GM12878 (cell line): Measurements from ENCODE around the gene PAX5. TPM values are rescaled to one million over a fixed set of nuclear protein-coding genes. Genes with fewer than 3 reads are reported as not detected.

ENCODE experiments used
- ATAC-seq: fragments of 200-7000 bp; cut with Tn5 transposase; 3 replicates; pipeline ENCODE4 v1.9.1; 2020; ENCODE audit warnings: mild to moderate bottlenecking, moderate library complexity
- BruUV-seq: library from RNA; stranded (reverse); fragments of 400-500 nt; replicated peaks from 2 replicates; lab custom pipeline; 2021; lab: Mats Ljungman, UMichigan
- CTCF ChIA-PET: fragments of 300-600 bp; sonication (Branson Sonifier 250); formaldehyde crosslinking; extraction: SDS; loops from one replicate; lab custom pipeline; 2021; ENCODE audit warnings: inconsistent platforms; lab: Yijun Ruan, JAX
- POLR2A ChIA-PET: fragments of 350-600 bp; formaldehyde crosslinking; extraction: SDS; loops from one replicate; lab custom pipeline; 2021; ENCODE audit warnings: inconsistent platforms; lab: Charles Lee
- RAD21 ChIA-PET: fragments of 300-600 bp; sonication (Branson Sonifier 250); formaldehyde crosslinking; loops from one replicate; lab custom pipeline; 2023; ENCODE audit warnings: antibody characterized with exemption; ENCODE audit not compliant: unreplicated experiment; lab: Charles Lee
- SMC1A ChIA-PET: fragments of 300-600 bp; sonication (Branson Sonifier 250); formaldehyde crosslinking; loops from one replicate; lab custom pipeline; 2023; ENCODE audit not compliant: unreplicated experiment, uncharacterized antibody; lab: Charles Lee
- DNase-seq: peaks from one replicate; pipeline ENCODE4 v3.0.0-alpha.2; 2011; ENCODE audit warnings: low read depth, low spot score
- FAIRE-seq: peaks from 3 replicates; lab custom pipeline; 2011; peaks lifted over from hg19 to GRCh38; lab: Jason Lieb, UNC
- H2AFZ ChIP-seq: 2 replicates; pipeline ENCODE4 v1.6.0; 2011; ENCODE audit warnings: low read depth, low read length, control low read depth; ENCODE audit not compliant: control insufficient read depth
- H3K27ac ChIP-seq: 2 replicates; pipeline ENCODE4 v1.5.1; 2011; ENCODE audit warnings: control low read depth; ENCODE audit not compliant: control insufficient read depth, insufficient read depth
- H3K27me3 ChIP-seq, 2 experiments: replicated peaks in 1 of 2; 2 replicates each; pipeline versions ENCODE4 v1.6.0 to v1.6.1; 2011; ENCODE audit warnings: low read length in 1 of 2; ENCODE audit not compliant: control insufficient read depth in 2 of 2, insufficient read depth in 2 of 2
- H3K36me3 ChIP-seq, 2 experiments: 2 replicates each; pipeline ENCODE4 v1.5.1; 2011; ENCODE audit warnings: low read length in 1 of 2; ENCODE audit not compliant: control insufficient read depth in 2 of 2, insufficient read depth in 2 of 2
- H3K4me1 ChIP-seq: 2 replicates; pipeline ENCODE4 v1.6.1; 2011; ENCODE audit warnings: mild to moderate bottlenecking, low read length, moderate library complexity, mixed read lengths; ENCODE audit not compliant: control insufficient read depth, insufficient read depth
- H3K4me2 ChIP-seq: 2 replicates; pipeline ENCODE4 v1.6.0; 2011; ENCODE audit warnings: control low read depth; ENCODE audit not compliant: control insufficient read depth, insufficient read depth
- H3K4me3 ChIP-seq: fragments of 200-600 bp; sonication (generic); 2 replicates; pipeline ENCODE4 v1.5.1; 2016
- H3K79me2 ChIP-seq: 2 replicates; pipeline ENCODE4 v1.6.0; 2011; ENCODE audit warnings: low read length; ENCODE audit not compliant: control insufficient read depth, insufficient read depth
- H3K9ac ChIP-seq: 2 replicates; pipeline ENCODE4 v1.8.0; 2011; ENCODE audit warnings: low read length, control low read depth, mixed read lengths; ENCODE audit not compliant: control insufficient read depth, insufficient read depth
- H3K9me3 ChIP-seq: replicated peaks from 3 replicates; pipeline ENCODE4 v1.5.1; 2011; ENCODE audit warnings: mild to moderate bottlenecking, low read length; ENCODE audit not compliant: control insufficient read depth, insufficient read depth
- H4K20me1 ChIP-seq: 2 replicates; pipeline ENCODE4 v1.6.0; 2011; ENCODE audit not compliant: control insufficient read depth, insufficient read depth
- CBX5 ChIP-seq: sonication (generic); IDR thresholded peaks from 2 replicates; pipeline ENCODE4 v1.6.1; 2016; ENCODE audit warnings: low read depth, moderate library complexity, mild to moderate bottlenecking, inconsistent platforms
- CTCF ChIP-seq, 3 experiments: IDR thresholded peaks in 2 of 3; conservative IDR thresholded peaks in 1 of 3; 2 replicates each; pipeline ENCODE4 v1.5.1; 2011; ENCODE audit warnings: low read depth in 3 of 3, low read length in 3 of 3, mild to moderate bottlenecking in 3 of 3, control low read depth in 2 of 3, moderate library complexity in 2 of 3, inconsistent platforms in 1 of 3, mixed read lengths in 1 of 3; ENCODE audit not compliant: control insufficient read depth in 2 of 3, insufficient read depth in 1 of 3; ENCODE audit errors: extremely low read depth in 1 of 3
- MXI1 ChIP-seq: fragments of 150-350 bp; IDR thresholded peaks from 2 replicates; pipeline ENCODE4 v1.6.1; 2011; ENCODE audit warnings: low read depth, mild to moderate bottlenecking, inconsistent platforms, low read length, improper control_type of control experiment
- RAD21 ChIP-seq: IDR thresholded peaks from 2 replicates; pipeline ENCODE4 v1.6.1; 2011; ENCODE audit warnings: mild to moderate bottlenecking, low read depth, low read length, moderate library complexity; ENCODE audit not compliant: insufficient read depth
- SIN3A ChIP-seq: IDR thresholded peaks from 2 replicates; pipeline ENCODE4 v1.6.1; 2012; ENCODE audit warnings: low read depth, low read length, improper control_type of control experiment
- WGBS: methylation state at CpG from one replicate; pipeline ENCODE4 v1.1.6; 2016; ENCODE audit warnings: low lambda C conversion rate; ENCODE audit not compliant: insufficient replicate concordance, insufficient coverage; ENCODE audit errors: missing lambda C conversion rate; 5-methylcytosine and 5-hydroxymethylcytosine counted together
- in situ Hi-C: fragments of 300-500 bp; cut with MboI; formaldehyde crosslinking; loops from 9 replicates; pipeline ENCODE4 v1.14.3; 2018; ENCODE audit warnings: mixed read lengths
- intact Hi-C: fragments of 100-400 bp; cut with micrococcal nuclease; formaldehyde crosslinking; loops from one replicate; pipeline ENCODE4 v1.14.2; 2022; ENCODE audit not compliant: unreplicated experiment
- polyA plus RNA-seq, 11 experiments: library from polyadenylated mRNA; depleted of rRNA in 4 of 11; unstranded in 6 of 11; stranded (reverse) in 5 of 11; fragments of >200 nt; fragmentation: Nextera tagmentation in 4 of 11; fragmentation: Illumina TruSeq in 1 of 11; extraction: Ambion mirVana in 4 of 11; extraction: Trizol in 1 of 11; gene quantifications; 1 replicate in 1 of 11; 2 replicates in 10 of 11; pipeline versions ENCODE4 v1.2.1 to v1.2.3, GENCODE V29; 2011 to 2016; ENCODE audit warnings: inconsistent platforms in 2 of 11, missing spikeins in 2 of 11, low read depth in 1 of 11
- total RNA-seq, 4 experiments: library from RNA; depleted of rRNA in 3 of 4; stranded (reverse); fragments of >200 nt in 3 of 4; fragmentation: Illumina TruSeq in 1 of 4; extraction: Trizol in 1 of 4; gene quantifications; 2 replicates each; pipeline versions ENCODE4 v1.2.1 to v1.2.3, GENCODE V29; 2013 to 2021

PAX5 gene
- total and polyA plus RNA-seq, 10 of the 15 experiments (the other 5 are each of a cell fraction or from before 2014, with no cell fraction given): 2.2 to 123 (median 31.9) TPM

GRCh38 chr9:36794461-36794860 is 239.6 kb downstream of the PAX5 start:
- ChIA-PET CTCF (interaction anchor here (1.0 kb wide), 1 partner anchor 617 kb away, joined by 3 read pairs; no protein-coding TSS in a partner anchor), SMC1A (interaction anchor here (0.9 kb wide), 1 partner anchor 38 kb away, joined by 3 read pairs; no protein-coding TSS in a partner anchor), RAD21 (no interaction called here), POLR2A (no interaction called here)
- Histone ChIP-seq H3K9ac (no peak overlapping the region), H3K4me2 (no peak overlapping the region), H2AFZ (no peak overlapping the region), H3K4me3 (no peak overlapping the region), H3K27me3 (no peaks in the 10 kb centered on the region), H3K4me1 (no peaks in the 10 kb centered on the region), H3K79me2 (no peaks in the 10 kb centered on the region), H3K27ac (no peak overlapping the region), H3K9me3 (peaks cover 5% of the 10 kb centered on the region; the same call in 2 of the 3 replicates), H4K20me1 (no peaks in the 10 kb centered on the region), H3K36me3 (no peaks in the 10 kb centered on the region)
- WGBS: 25% methylated on average over 5 of the region's 5 CpGs
- DNase-seq (no peak), ATAC-seq (no peak), FAIRE-seq (no peak)
- intact Hi-C loops (no loop called here), in situ Hi-C loops (no loop called here)
- BruUV-seq: no TSS peak
- TF ChIP-seq SIN3A: no peak

- TF ChIP-seq CBX5 (peak; percentile 44; the same call in 1 of the 2 replicates), CTCF (IDR thresholded peaks at IDR 0.05 in 2 of 3, conservative IDR thresholded peaks at IDR 0.05 in 1 of 3; ENCODE audit: control insufficient read depth in 2 of 3, extremely low read depth in 1 of 3, insufficient read depth in 1 of 3, low read depth in 3 of 3, low read length in 3 of 3) (peak in 2 of 3 experiments; percentile 29; a peak in 2 of 6 replicates), MXI1 (no peak), RAD21 (0 out of 2 replicates have a peak, but pooled peaks have one; percentile 11)
- Histone ChIP-seq H3K79me2 (no peaks in the 10 kb centered on the region), H3K4me2 (no peak overlapping the region), H3K27ac (no peak overlapping the region), H3K4me3 (no peak overlapping the region), H3K27me3 (no peaks in the 10 kb centered on the region), H3K36me3 (no peaks in the 10 kb centered on the region), H2AFZ (no peak overlapping the region), H3K4me1 (no peaks in the 10 kb centered on the region), H3K9me3 (peaks cover 5% of the 10 kb centered on the region; the same call in 2 of the 3 replicates), H3K9ac (no peak overlapping the region), H4K20me1 (no peaks in the 10 kb centered on the region)
- POLR2A ChIA-PET: no interaction called here
- RAD21 ChIA-PET: no interaction called here
- SMC1A ChIA-PET: interaction anchor here (0.6 kb wide), 2 partner anchors 398 to 505 kb away, joined by 3 read pairs; no protein-coding TSS in a partner anchor
- no peak for FAIRE-seq
- BruUV-seq: no TSS peak
- DNase-seq: no peak
- no peak for ATAC-seq
- in situ Hi-C loops: no loop called here
- 45% methylated on average over 2 of the region's 2 CpGs for WGBS
- CTCF ChIA-PET: interaction anchor here (0.7 to 1.0 kb wide), 2 partner anchors 618 to 832 kb away, joined by 3 read pairs; no protein-coding TSS in a partner anchor
- intact Hi-C loops: no loop called here
Observed at GRCh38 chr9:36793277-36793676, 240.8 kb downstream of the PAX5 start.
